ENCODE data around the gene FKBP7. TPM values are rescaled to one million over a fixed set of nuclear protein-coding genes. Genes with fewer than 3 reads are reported as not detected.

The FKBP7 gene
- total and polyA plus RNA-seq, 2 of the 13 experiments (the other 11 are each of a cell fraction or from before 2014, with no cell fraction given) = 12.4 to 14.8 TPM

DNA sequence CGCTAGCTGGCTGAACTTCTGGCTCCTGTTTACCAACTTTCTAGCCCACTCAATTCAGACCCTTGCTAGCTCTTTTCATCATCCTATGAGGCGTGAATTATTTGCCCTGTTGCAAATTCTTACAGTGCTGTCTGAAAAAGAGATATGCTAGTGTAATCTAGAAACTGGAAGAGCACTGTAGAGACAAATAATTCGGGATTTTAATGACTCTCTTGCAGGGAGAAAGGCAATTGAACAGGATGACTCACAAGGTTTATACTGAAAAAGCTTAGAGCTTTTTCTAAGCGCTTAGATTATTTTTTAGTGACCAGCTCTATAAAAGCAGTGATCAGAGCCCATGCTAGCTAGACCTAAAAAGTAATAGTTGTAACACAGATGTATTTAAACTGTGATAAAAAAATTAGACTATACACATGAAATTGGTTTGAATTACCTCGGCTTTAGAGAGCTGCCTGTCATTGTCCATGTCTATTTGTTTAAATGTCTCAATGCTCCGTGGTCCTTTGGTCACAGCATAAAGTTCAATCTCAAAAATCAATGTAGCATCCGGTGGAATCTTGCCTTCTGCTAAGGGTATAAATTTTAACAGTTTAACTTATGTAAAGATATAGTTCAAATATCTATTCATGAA is 9.1 kb downstream of the FKBP7 start (continued):
- no peak for TF ChIP-seq ETV6 (CRISPR knock-in tag; conservative IDR thresholded peaks at IDR 0.05)
- no peak for TF ChIP-seq XBP1 (CRISPR knock-in tag; IDR thresholded peaks at IDR 0.05)
- TF ChIP-seq, protein P1, sequence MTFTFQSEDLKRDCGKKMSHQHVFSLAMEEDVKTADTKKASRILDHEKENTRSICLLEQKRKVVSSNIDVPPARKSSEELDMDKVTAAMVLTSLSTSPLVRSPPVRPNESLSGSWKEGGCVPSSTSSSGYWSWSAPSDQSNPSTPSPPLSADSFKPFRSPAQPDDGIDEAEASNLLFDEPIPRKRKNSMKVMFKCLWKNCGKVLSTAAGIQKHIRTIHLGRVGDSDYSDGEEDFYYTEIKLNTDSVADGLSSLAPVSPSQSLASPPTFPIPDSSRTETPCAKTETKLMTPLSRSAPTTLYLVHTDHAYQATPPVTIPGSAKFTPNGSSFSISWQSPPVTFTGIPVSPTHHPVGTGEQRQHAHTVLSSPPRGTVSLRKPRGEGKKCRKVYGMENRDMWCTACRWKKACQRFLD (CRISPR knock-in tag; IDR thresholded peaks at IDR 0.05; ENCODE audit: borderline replicate concordance) = no peak

DNA sequence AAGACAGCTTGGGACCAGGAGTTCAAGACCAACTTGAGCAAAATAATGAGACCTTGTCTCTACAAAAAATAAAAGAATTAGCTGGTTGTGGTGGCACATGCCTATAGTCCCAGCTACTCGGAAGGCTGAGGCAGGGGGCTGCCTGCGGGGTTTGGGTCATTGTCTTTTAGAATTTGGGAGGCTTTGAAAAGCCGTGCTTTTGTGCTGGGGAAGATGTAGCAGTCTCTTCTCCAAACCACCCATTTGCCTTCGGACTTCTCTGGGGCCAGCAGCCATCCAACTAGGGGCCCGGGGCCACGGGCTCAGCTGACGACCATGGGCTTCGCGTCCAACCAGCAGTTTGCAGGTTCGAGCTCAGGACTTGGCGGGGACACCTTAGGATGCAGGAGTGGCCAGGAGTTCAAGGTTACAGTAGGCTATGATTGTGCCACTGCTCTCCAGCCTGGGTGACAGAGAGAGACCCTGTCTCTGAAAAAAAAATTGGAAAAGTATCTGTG is 21.0 kb downstream of the FKBP7 start:
- Histone ChIP-seq H4K20me1 (ENCODE audit: insufficient read depth, low read length) (no peaks in the 10 kb centered on the region), H3K9me3 (ENCODE audit: low read length) (no peaks in the 10 kb centered on the region), H3K27me3 (ENCODE audit: control insufficient read depth in 1 of 2, insufficient read depth in 2 of 2, low read length in 2 of 2) (no peaks in the 10 kb centered on the region), H3K36me3 (replicated peaks in 1 of 2; ENCODE audit: control insufficient read depth in 1 of 2, insufficient read depth in 2 of 2, low read length in 2 of 2) (no peaks in the 10 kb centered on the region), H3K79me2 (ENCODE audit: insufficient read depth, low read length) (no peaks in the 10 kb centered on the region), H3K4me1 (ENCODE audit: insufficient read depth, low read length) (no peaks in the 10 kb centered on the region), H2AFZ (ENCODE audit: low read length) (no peak overlapping the region), H3K4me2 (ENCODE audit: low read depth, low read length) (no peak overlapping the region), H3K4me3 (replicated peaks in 1 of 3; ENCODE audit: insufficient read depth in 1 of 3, low read depth in 2 of 3, low read length in 3 of 3) (no peak overlapping the region), H3K9ac (ENCODE audit: insufficient read depth, low read depth, low read length) (no peak overlapping the region), H3K27ac (ENCODE audit: extremely low read length, insufficient read depth, low read length) (no peak overlapping the region)
- CTCF ChIA-PET (ENCODE audit: low intra/inter-chr PET ratio, low total read pairs) = no interaction called here
- TF ChIP-seq ZFP36 (IDR thresholded peaks at IDR 0.05; ENCODE audit: borderline replicate concordance, low read depth, low read length, partially characterized antibody) = no peak
- no peak for TF ChIP-seq PAF1 (CRISPR knock-in tag; IDR thresholded peaks at IDR 0.05)
- TF ChIP-seq SAFB2 (CRISPR knock-in tag; IDR thresholded peaks at IDR 0.05; ENCODE audit: borderline replicate concordance, low read depth) = no peak
- TF ChIP-seq THYN1 (CRISPR knock-in tag; IDR thresholded peaks at IDR 0.05; ENCODE audit: borderline replicate concordance, low read depth) = no peak
- TF ChIP-seq ZFP90 (CRISPR knock-in tag; IDR thresholded peaks at IDR 0.05; ENCODE audit: borderline replicate concordance) = peak; percentile 73; the same call in 1 of the 2 replicates
- TF ChIP-seq KMT2B (CRISPR knock-in tag; IDR thresholded peaks at IDR 0.05) = no peak
- no peak for TF ChIP-seq ZNF354B (CRISPR knock-in tag; IDR thresholded peaks at IDR 0.05)
- no peak for TF ChIP-seq TMF1 (CRISPR knock-in tag; IDR thresholded peaks at IDR 0.05; ENCODE audit: low read depth)
- in situ Hi-C loops (cut with HindIII; ENCODE audit: extremely low pct_ligation_motif_present, low pct_unique_long_range_greater_than_20kb) = no loop called here
- no TSS peak for BruUV-seq (replicated peaks)
- ATAC-seq = no peak
- FAIRE-seq = no peak
- DNase-seq (ENCODE audit: low spot score) = no peak
- intact Hi-C loops (cut with micrococcal nuclease; ENCODE audit: unreplicated experiment) = loop anchor here (10.0 kb wide), 1 partner anchor 457 kb away; no protein-coding TSS in a partner anchor
- 57% methylated on average over 11 of the region's 11 CpGs for WGBS (ENCODE audit: low lambda C conversion rate)
- POLR2A ChIA-PET = no interaction called here
